Transverse colon (tissue), 4 donors: ENCODE results near the gene CACNA1S. TPM values are rescaled to one million over a fixed set of nuclear protein-coding genes. Genes with fewer than 3 reads are reported as not detected.

ENCODE experiments used
- DNase-seq: peaks from one replicate; pipeline ENCODE4 v3.0.0-alpha.2; 2019
- H3K27ac ChIP-seq, 4 donors: fragments of 200-600 bp; sonication (generic); 2 replicates each; pipeline ENCODE4 v1.5.1; 2016 to 2018; ENCODE audit warnings: inconsistent platforms in 4 of 4
- H3K27me3 ChIP-seq: fragments of 200-600 bp; sonication (generic); 2 replicates; pipeline ENCODE4 v1.5.1; 2017; ENCODE audit warnings: inconsistent platforms
- H3K36me3 ChIP-seq, 4 donors: fragments of 200-600 bp; sonication (generic); 2 replicates each; pipeline ENCODE4 v1.5.1; 2017 to 2019; ENCODE audit warnings: inconsistent platforms in 4 of 4
- H3K4me1 ChIP-seq, 4 donors: fragments of 200-600 bp; sonication (generic); 2 replicates each; pipeline ENCODE4 v1.5.1; 2017 to 2020; ENCODE audit warnings: inconsistent platforms in 4 of 4
- H3K4me3 ChIP-seq, 4 donors: fragments of 200-600 bp; sonication (generic); 1 replicate in 1 of 4; 2 replicates in 3 of 4; pipeline versions ENCODE4 v1.5.1 to v1.6.1; 2017 to 2019; ENCODE audit warnings: inconsistent platforms in 4 of 4
- H3K9me3 ChIP-seq, 2 donors: fragments of 200-600 bp; sonication (generic); 2 replicates each; pipeline ENCODE4 v1.5.1; 2017 to 2019; ENCODE audit warnings: inconsistent platforms in 2 of 2
- EP300 ChIP-seq: sonication (generic); formaldehyde crosslinking; IDR thresholded peaks from one replicate; pipeline ENCODE4 v1.6.1; 2017; ENCODE audit warnings: antibody characterized with exemption, low read depth
- POLR2A ChIP-seq: fragments of 450-650 bp; IDR thresholded peaks from one replicate; pipeline ENCODE4 v1.6.1; 2016; ENCODE audit warnings: antibody characterized with exemption, mild to moderate bottlenecking, moderate library complexity
- POLR2AphosphoS5 ChIP-seq, 3 donors: sonication (generic); formaldehyde crosslinking; IDR thresholded peaks; one replicate each; pipeline ENCODE4 v1.6.1; 2016; ENCODE audit warnings: antibody characterized with exemption in 3 of 3
- WGBS, 2 donors: methylation state at CpG; one replicate each; pipeline ENCODE4 v1.1.5; 2018; ENCODE audit warnings: low coverage in 1 of 2; 5-methylcytosine and 5-hydroxymethylcytosine counted together
- in situ Hi-C, 4 donors: fragments of 200-750 bp; cut with MboI; loops; one replicate each; pipeline versions ENCODE4 v1.15.0 to v1.15.1; 2017; ENCODE audit warnings: low sequenced_read_pairs in 3 of 4, low pct_ligation_motif_present in 1 of 4, low pct_unique_long_range_greater_than_20kb in 1 of 4
- intact Hi-C: fragments of 100-400 bp; cut with DNase I; formaldehyde crosslinking; loops from one replicate; pipeline ENCODE4 v1.15.1; 2023; ENCODE audit warnings: low total_unique reads
- total RNA-seq, 4 donors: library from RNA; depleted of rRNA; stranded (reverse); fragments of >200 nt; gene quantifications; one replicate each; pipeline ENCODE4 v1.1.0, GENCODE V29; 2016
- TF ChIP-seq, protein P1 (sequence below), 5 experiments: fragments of 200-600 bp in 3 of 5; fragments of 450-650 bp in 2 of 5; sonication (generic) in 3 of 5; IDR thresholded peaks; 1 replicate in 2 of 5; 2 replicates in 3 of 5; pipeline ENCODE4 v1.5.1; 2016 to 2017; ENCODE audit warnings: antibody characterized with exemption in 5 of 5, inconsistent platforms in 3 of 5, mild to moderate bottlenecking in 2 of 5, moderate library complexity in 1 of 5

Gene CACNA1S
- total RNA-seq, 4 donors from 2014 or later = not detected

DNA sequence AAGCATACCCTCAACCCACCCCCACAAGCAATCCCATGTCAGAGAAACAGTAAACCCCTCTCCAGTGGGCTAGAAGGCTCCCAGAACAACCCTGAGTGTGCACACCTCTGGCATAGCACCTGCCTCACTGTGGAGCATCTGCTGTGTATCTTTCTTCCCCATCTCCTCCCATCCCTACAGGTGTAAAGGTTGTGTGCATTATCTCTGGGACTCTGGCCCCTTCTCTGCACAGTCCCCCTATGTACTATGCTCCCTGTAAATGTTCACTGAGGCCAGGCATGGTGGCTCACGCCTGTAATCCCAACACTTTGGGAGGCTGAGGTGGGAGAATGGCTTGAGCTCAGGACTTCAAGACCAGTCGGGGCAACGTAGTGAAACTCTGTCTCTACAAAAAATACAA lies 700 bp upstream of the CACNA1S start:
- H3K4me3 ChIP-seq = no peak overlapping the region
- in situ Hi-C loops = loop anchor here in 2 of 4 donors (10.0 to 25.0 kb wide), 2 partner anchors 126 to 138 kb away; no protein-coding TSS in a partner anchor
- no peak overlapping the region for H3K27ac ChIP-seq
- no peaks in the 10 kb centered on the region for H3K36me3 ChIP-seq
- peaks cover 0 to 11% (median 7%) of the 10 kb centered on the region in 4 donors for H3K4me1 ChIP-seq
- DNase-seq = no peak
- no peaks in the 10 kb centered on the region for H3K9me3 ChIP-seq
- TF ChIP-seq, protein P1, sequence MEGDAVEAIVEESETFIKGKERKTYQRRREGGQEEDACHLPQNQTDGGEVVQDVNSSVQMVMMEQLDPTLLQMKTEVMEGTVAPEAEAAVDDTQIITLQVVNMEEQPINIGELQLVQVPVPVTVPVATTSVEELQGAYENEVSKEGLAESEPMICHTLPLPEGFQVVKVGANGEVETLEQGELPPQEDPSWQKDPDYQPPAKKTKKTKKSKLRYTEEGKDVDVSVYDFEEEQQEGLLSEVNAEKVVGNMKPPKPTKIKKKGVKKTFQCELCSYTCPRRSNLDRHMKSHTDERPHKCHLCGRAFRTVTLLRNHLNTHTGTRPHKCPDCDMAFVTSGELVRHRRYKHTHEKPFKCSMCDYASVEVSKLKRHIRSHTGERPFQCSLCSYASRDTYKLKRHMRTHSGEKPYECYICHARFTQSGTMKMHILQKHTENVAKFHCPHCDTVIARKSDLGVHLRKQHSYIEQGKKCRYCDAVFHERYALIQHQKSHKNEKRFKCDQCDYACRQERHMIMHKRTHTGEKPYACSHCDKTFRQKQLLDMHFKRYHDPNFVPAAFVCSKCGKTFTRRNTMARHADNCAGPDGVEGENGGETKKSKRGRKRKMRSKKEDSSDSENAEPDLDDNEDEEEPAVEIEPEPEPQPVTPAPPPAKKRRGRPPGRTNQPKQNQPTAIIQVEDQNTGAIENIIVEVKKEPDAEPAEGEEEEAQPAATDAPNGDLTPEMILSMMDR (IDR thresholded peaks at IDR 0.05) = no peak
- TF ChIP-seq EP300 = no peak
- no peak for TF ChIP-seq POLR2A
- TF ChIP-seq POLR2AphosphoS5 (IDR thresholded peaks at IDR 0.05) = no peak
- intact Hi-C loops = loop anchor here (5.0 kb wide), 1 partner anchor 141 kb away; no protein-coding TSS in a partner anchor
- WGBS, 2 donors = 94% methylated on average over 3 of the region's 3 CpGs; no CpG with 5 or more reads in 1 of the 2 donors
- H3K27me3 ChIP-seq = peaks cover 4% of the 10 kb centered on the region

DNA sequence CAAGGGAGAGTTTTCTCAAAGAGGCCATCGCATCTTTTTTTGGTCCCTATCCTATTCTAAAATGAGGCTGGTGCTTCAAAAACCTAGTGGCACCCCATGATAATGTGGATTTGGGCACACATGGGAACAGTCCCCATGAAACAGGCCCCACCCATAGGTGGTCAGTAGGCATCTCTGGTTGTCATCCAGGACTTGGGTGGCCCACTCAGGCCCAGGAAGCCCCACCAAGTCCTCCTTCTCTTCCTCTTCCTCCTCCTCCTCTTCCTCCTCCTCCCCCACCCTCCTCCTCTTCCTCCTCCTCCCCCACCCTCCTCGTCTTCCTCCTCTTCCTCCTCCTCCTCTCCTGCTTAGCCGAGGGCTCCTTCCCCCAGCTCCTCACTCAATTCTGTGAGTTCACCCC lies 554 bp downstream of the CACNA1S start:
- Histone ChIP-seq H3K27ac (no peak overlapping the region), H3K4me3 (no peak overlapping the region), H3K36me3 (no peaks in the 10 kb centered on the region), H3K4me1 (peaks cover 0 to 11% (median 7%) of the 10 kb centered on the region in 4 donors), H3K27me3 (peaks cover 4% of the 10 kb centered on the region), H3K9me3 (no peaks in the 10 kb centered on the region)
- intact Hi-C loops (loop anchor here (5.0 kb wide), 1 partner anchor 139 kb away; no protein-coding TSS in a partner anchor), in situ Hi-C loops (loop anchor here in 2 of 4 donors (10.0 to 25.0 kb wide), 2 partner anchors 124 to 137 kb away; no protein-coding TSS in a partner anchor)
- DNase-seq = no peak
- WGBS, 2 donors = 93% methylated on average over 3 of the region's 3 CpGs; no CpG with 5 or more reads in 1 of the 2 donors
- no peak for TF ChIP-seq EP300
- TF ChIP-seq POLR2AphosphoS5 (IDR thresholded peaks at IDR 0.05) = no peak
- TF ChIP-seq, protein P1 (IDR thresholded peaks at IDR 0.05) = no peak
- no peak for TF ChIP-seq POLR2A

DNA sequence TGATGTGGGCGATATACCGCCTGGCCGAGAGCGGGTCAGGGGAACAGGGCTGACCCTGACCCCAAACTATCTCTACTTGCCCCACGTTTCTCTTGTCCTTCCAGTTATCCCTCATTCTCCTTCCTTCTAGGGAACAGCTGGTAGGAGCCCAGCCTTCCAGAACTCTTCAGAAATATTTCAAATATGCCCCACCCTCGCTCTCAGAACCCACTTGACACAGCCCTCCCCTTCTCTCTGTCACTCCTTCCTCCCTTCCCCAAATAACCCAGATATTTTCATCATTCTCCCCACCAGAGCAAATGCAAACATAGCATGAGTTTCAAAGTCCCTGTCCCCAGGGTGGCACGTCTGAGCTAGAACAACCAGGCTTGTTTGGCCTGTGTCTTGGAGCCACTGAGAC lies 1.1 kb downstream of the CACNA1S start:
- no peak for DNase-seq
- WGBS, 2 donors = 72 to 75% methylated on average over 7 of the region's 7 CpGs
- intact Hi-C loops = loop anchor here (5.0 kb wide), 1 partner anchor 139 kb away; no protein-coding TSS in a partner anchor
- in situ Hi-C loops = loop anchor here in 2 of 4 donors (10.0 to 25.0 kb wide), 2 partner anchors 124 to 136 kb away; no protein-coding TSS in a partner anchor
- Histone ChIP-seq H3K9me3 (no peaks in the 10 kb centered on the region), H3K27ac (no peak overlapping the region), H3K4me3 (no peak overlapping the region), H3K4me1 (peaks cover 0 to 11% (median 7%) of the 10 kb centered on the region in 4 donors), H3K27me3 (peaks cover 4% of the 10 kb centered on the region), H3K36me3 (no peaks in the 10 kb centered on the region)
- TF ChIP-seq EP300 (no peak), POLR2AphosphoS5 (IDR thresholded peaks at IDR 0.05) (no peak), POLR2A (no peak)
- TF ChIP-seq, protein P1 (IDR thresholded peaks at IDR 0.05) = no peak

DNA sequence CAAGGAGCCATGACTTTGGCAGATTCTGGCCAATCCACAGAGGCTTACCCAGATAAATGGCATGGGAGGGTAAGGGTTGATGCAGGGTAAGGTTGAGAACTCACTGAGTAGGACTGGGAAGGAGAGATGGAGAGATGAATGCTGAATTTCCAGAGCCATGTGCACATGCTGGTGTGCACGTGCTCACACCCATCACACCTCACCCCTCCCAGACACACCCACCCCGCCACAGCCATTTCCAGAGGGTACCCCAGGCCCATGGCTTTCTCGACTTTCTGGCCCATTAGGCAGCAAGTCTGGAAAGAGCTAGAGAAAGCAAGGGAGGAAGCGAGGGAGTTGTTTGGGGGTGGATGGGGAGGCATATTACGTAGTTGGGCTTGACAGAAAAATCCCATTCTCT lies 1.6 kb downstream of the CACNA1S start:
- no peak for DNase-seq
- Histone ChIP-seq H3K4me3 (no peak overlapping the region), H3K27ac (no peak overlapping the region), H3K36me3 (no peaks in the 10 kb centered on the region), H3K27me3 (peaks cover 4% of the 10 kb centered on the region), H3K9me3 (no peaks in the 10 kb centered on the region), H3K4me1 (peaks cover 0 to 11% (median 7%) of the 10 kb centered on the region in 4 donors)
- WGBS, 2 donors = 86 to 88% methylated on average over 3 to 5 of the region's 5 CpGs
- TF ChIP-seq EP300 (no peak), POLR2A (no peak), POLR2AphosphoS5 (IDR thresholded peaks at IDR 0.05) (no peak)
- TF ChIP-seq, protein P1 (IDR thresholded peaks at IDR 0.05) = no peak
- intact Hi-C loops = loop anchor here (5.0 kb wide), 1 partner anchor 138 kb away; no protein-coding TSS in a partner anchor
- in situ Hi-C loops = loop anchor here in 2 of 4 donors (10.0 to 25.0 kb wide), 2 partner anchors 123 to 136 kb away; no protein-coding TSS in a partner anchor
